DMS79 treated with DMSO at 0.1 percent for 48 hours (cell line): Measurements from ENCODE around the gene TNRC18.

Source experiments
- DNase-seq: peaks from one replicate; lab custom pipeline; 2025; lab: John Stamatoyannopoulos, UW

Gene TNRC18

DNA sequence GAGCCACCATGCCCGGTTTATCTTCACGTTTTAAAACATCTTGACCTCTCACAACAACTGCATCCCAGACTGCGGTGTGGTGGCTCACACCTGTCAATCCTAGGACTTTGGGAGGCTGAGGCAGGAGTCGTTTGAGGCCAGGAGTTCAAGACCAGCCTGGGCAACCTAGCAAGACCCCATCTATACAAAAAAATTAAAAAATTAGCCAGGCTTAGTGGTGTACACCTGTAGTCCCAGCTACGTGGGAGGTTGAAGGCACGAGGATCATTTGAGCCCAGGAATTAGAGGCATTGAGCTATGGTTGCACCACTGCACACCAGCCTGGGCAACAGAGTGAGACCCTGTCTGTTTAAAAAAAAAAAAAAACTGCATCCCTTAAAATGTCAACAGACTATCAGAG is 20.2 kb downstream of the TNRC18 start:
- DNase-seq: no peak

DNA sequence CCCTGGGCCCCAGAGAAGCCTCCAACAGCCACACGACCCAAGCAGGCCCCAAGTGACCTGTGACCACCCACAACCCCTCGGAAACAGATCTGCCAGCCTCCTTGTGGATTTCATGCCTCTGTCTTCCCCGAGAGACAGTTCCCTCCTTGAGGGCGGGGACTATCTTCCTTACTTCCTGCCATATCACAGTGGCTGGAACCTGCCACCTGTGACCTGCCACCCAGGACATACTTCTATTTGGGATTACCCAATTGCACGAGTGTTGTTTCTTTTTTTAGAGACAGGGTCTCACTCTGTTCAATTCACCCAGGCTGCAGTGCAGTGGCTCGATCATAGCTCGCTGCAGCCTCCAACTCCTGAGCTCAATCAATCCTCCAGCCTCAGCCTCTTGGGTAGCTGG is 25.9 kb downstream of the TNRC18 start:
- DNase-seq: no peak

DNA sequence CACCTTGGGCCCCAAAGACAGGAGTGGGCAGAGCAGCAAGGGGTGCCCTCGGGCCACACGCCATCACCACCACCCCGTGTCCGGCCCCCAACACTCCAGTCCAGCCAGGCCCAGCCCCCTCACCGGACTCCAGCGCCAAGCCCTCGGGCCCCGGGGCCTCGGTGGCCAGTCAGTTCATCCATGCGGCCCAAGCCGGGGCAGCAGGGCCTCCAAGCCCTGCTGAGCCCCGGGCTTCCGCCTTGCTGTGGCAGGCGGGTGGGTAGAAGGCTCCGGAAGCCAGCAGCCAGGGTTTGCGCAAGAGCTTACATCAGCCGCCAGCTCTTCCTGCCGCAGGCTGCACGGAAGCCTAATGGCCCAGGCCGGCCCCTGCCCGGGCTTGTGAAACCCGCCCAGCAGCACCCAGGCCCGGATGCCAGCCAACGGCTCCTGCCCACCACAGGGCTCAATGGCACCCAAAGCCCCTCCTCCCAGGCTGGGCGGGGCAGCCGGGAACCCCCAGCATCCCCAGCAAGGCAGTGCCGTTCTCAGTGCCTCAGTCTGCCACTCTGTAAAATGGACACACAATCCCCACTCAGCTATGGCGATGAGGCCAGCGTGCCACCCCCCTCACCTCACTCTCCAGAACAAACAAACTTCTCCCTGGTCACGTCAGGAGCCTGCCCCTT is 26.5 kb downstream of the TNRC18 start:
- no peak for DNase-seq

DNA sequence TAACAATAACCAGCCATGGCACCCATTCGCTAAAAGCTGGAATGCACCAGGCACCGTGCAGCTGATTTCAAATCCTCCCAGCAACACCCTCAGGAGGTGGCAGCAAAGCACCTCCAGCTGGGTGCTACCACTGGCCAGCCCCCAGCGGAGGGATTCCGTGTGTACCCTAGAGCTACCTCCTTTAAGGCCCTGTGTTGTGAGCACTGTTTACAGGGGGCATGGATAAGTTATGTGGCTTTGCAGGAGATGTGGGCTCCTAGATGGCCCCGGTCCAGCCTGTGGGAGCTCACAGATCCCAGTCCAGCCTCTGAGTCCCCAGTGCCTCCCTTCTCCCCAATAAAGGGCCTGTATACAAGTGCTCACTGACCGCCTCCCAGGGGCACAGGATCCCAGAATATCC is 27.1 kb downstream of the TNRC18 start:
- DNase-seq: no peak

DNA sequence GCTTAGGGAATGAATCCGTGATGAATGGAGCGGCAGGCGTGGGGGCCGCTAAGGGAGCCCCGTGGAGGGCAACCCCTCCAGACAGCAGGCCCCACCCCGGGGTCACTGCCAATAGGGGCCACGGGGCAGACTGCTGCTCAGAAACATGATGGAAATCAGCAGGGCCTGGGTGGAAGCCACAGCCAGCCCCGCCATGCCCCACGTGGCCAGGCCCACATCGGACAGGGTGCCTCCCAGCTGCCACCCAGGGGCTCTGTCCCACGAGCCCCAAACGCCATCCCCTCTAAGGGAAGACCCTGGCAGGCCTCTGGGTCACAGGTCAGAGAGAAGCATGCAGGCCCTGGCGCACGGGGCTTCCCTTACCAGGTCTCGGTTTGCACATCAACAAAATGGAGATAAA is 28.4 kb downstream of the TNRC18 start:
- no peak for DNase-seq

DNA sequence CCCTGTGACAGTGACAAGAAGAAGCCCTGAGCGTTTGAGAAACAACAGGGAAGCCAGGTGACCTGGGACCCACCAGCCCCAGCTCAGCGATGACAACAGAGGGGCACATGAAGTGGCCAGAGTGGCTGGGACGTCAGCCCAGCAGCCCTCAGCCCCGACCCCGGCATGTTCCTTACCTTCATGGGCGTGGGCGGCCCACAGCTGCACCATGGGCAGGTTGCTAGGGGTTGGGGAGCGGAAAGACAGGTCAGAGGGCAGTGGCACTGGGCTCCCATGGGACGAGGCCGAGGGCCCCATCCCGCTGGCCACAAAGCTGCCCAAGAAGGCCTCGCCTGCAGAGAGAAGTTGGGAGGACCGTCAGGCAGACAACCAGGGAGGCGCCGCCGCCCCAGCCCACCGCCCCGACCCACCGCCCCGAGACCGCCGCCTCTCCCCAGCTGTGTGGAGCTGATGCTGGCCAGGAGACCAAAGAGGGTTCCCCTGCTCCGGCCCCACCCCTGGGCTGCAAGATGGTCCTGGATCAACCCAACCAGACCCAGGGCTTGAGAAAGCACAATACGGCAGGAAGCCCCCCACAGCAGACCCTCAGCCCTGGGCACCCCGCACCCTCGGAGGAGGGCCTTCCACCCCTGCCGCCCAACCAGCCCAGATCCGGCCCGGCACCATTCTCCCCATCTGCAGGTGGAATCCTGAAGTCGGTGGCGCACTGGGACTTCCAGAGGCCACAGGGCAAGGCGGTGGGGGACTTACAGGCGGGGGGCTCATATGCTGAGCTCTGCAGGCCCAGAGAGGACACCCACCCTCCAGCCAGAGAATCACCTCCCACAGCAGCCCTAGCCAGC is 29.1 kb downstream of the TNRC18 start:
- no peak for DNase-seq

DNA sequence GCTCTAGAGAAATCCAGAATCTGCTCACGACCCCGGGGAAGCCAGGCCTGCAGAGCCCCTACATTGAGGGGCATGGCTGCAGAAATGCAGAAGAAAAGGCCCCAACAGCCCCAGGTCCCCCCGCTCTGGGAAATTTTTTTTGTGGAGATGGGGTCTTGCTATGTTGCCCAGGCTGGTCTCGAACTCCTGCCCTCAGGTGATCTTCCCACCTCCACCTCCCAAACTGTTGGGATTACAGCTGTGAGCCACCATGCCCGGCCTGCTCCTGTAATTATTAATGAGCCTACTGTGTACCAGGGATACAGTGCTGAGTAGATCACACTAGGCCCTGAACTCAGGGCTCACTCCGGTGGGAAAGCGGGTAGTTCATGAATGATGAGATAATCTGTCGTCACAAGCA is 29.9 kb downstream of the TNRC18 start:
- DNase-seq: no peak

DNA sequence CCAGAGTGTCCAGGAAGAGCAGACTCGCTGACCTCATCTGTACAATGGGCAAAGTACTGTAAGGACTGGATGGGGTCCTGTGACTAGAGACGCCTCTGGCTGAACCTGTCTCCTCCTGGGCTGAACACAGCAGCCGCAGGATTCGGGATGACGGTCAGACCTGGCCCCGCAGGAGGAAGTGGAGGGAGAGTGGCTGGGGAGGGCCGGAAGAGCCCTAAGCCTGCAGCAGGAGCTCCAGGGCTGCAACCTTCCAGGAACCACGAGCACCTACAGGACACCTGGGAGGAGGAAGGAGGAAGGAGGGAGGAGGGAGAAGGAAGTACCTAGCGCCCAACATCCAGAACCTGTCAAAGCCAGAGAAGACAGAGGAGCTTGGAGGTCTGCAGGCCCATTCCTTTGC is 30.3 kb downstream of the TNRC18 start:
- no peak for DNase-seq

DNA sequence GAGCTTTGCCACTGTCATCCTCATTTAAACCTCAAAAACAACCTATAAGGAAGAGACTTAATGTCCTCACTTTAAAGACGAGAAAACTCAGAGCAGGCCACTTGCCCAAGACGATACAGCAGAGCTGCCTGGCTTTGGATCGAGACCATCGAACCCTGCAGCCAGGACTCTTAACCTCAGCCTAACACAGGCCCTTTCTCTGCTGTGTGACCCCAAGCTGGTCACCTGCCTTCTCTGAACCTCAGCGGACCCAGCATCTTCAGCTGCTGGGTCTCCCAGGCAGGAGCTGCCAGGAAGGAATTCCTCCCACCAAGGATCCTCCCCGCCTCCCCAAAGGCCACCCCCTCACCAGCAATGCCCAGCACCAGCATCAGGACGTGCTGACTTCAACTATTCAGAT is 32.7 kb downstream of the TNRC18 start:
- no peak for DNase-seq

DNA sequence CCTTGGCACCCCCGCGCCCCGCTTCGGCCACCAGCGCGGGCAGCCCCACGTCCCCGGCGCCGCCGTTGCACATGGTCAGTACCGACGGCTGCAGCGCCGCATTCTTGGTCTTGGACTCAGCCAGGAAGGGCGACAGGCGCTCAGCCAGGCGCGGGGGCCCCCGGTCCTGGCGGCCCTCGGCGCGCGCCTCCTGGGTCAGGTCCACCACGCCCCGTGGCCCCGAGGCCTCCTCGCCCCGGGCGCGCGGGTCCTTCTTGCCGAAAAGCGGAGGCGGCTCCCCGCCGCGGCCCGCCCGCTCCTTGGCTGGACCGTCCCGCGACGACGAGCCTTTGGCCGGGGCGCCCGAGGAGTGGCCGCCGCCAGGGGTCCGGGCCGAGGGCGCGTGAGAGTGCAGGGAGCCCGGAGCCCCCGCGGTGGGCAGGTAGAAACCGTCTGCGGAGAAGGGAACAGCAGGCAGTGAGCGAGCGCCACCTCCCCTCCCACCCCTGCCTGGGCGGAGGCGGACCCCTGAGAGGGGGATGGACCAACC is 34.7 kb downstream of the TNRC18 start:
- DNase-seq: no peak

DNA sequence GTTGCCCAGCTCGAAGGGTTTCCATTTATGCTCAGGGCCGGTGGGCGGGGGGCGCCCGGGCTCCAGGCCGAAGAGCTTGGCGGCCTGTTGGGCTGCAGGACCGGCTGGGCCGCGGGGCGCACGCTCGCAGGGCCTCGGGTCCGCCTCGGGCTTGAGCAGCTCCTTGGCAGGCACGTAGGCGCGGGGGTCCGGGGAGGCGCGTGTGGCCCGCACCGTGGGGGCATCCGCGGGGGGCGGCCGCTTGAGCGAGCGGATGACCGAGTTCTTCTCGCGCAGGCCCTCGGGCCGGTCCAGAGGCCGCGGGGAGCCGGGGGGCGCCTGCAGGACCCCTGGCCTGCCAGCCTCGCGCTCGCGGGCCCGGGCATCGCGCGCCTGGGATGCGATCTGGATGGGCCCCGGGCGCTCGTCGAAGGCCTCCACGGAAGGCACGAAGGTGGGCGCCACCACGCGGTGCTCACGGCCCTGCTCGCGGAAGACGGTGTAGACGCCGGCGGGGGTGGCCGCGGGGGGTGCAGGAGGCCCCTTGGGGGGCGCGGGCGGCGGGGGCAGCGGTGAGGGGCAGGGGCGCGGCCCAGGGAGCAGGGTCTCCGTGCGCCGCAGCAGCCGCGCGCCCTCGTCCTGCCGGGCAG is 35.2 kb downstream of the TNRC18 start:
- no peak for DNase-seq

DNA sequence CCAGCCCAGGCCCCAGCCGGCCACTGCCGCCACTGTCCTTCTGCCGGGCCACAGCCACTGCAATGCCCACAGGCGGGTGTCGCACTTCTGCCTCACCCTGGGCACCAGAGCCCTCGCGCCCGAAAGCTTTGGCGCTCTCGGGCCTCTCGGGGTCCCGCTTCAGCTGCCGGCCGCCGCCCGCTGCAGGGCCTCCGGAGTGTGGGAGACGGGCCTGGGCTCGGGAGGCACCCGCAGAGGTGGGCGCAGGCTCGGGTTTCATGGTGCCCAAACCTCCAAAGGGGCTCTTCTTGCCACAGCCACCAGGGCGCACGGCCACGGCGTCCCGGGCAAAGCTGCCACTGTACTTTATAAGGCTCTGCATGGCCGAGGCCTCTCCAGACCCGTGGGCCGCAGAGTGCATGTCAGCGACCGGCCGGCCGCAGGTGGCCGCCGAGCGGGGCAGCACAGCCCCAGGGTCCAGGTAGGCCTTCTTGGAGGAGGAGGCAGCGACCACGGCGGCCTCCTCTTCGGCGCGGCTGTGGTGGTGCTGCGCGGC is 35.9 kb downstream of the TNRC18 start:
- no peak for DNase-seq

DNA sequence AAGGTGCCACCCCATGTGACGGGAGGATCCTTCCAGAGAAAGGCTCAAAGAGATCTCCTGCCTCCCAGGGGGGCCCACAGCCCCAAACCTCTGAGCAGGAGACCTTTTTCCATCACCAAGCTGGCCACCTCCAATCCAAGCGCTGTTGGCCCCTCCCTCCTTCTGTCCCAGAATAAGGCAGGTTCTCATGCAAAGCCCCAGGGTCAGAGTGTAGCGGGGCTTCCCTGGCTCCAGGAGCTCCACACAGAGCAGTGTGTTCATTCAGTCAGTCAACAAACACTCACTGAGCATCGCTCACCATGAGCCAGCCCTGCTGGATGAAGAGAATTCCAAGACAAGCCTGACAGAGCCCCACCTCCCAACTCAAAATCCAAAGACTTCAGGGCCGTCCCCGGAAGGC is 39.0 kb downstream of the TNRC18 start:
- DNase-seq: no peak

DNA sequence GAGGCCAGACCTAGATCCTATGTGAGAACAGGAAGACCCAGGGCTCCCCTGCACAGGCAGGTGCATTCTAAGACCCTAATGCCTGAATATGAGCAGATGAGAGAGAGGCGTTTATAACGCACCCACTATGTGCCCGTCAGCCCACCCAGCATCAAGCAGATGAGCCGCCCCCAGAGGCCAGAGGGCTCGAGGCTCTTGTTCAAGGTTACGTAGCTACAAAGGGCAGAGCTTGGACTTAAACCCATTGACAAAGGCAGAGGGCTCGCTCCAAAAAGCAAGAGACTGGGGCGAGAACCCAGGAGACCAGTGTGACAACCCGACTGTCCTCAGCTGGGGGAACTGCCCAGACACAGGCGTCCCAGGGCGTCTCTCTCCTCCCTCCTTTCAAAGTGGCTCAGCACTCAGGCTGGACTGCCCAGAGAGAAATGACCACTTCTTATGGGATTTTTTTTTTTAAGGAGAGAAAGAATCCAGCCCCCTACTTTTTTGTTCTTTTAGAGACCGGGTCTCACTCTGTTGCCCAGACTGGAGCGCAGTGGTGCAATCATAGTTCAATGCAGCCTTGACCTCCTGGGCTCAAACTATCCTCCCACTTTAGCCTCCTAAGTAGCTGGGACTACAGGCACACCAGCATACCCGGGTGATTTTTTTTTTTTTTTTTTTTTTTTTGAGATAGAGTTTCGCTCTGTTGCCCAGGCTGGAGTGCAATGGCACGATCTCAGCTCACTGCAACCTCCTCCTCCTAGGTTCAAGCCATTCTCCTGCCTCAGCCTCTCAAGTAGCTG is 40.1 kb downstream of the TNRC18 start:
- no peak for DNase-seq

DNA sequence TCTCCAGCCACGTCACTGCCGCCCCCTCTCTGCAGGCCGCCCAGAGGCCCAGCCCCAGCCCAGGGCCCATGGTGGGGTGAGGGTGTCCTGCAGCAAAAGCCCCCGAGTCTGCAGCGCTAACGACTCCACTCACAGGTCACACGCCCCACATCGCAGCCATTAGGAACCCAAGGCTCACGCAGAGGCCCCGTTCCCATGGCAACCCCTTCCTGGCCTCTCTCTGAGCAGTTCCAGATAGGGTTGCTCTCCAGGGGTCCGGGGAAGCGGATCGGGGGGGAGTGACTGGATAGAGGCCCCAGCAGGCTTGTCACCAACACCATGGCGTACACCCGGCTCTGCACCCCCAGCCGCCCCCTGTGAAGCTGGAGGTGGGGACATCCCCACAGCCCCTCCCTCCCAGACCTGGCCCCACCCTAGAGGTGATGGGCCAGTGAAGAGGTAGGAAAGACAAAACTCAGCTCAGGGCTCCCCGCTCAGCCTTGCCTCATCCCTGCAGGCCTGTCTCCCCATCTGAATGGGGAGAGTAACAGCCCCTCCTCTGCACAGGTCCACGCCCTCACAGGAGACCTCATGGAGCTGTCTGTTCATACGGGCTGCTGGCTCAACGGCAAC is 41.2 kb downstream of the TNRC18 start:
- no peak for DNase-seq

DNA sequence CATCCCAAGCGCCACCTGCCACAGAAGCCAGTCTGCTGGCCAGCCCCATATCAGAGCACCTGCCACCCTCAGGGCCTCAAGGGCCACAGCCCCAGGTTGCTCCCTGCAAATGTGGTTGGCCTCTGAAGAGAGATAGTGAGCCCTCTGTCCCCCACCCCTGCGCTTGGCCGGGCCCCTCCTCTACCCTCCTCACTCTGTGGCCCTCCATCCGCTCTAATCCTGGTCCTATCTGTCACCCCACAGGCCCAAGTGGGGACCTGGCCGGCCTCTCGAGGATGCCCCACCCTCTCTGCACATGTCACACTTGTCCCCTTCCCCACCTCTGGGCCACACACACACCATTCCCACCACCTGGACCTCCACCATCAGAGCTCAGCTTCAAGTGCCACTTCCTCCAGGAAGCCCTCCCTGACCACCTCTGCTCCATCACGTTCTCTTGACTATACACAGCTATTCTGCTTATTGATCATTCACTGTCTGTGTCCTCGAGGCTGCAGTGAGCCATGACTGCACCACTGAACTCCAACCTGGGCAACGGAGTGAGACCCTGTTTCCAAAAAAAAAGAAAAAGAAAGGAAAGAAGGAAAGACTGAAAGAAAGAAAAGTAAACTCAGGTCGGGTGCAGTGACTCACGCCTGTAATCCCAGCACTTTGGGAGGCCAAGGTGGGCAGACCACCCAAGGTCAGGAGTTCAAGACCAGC is 42.4 kb downstream of the TNRC18 start:
- no peak for DNase-seq

DNA sequence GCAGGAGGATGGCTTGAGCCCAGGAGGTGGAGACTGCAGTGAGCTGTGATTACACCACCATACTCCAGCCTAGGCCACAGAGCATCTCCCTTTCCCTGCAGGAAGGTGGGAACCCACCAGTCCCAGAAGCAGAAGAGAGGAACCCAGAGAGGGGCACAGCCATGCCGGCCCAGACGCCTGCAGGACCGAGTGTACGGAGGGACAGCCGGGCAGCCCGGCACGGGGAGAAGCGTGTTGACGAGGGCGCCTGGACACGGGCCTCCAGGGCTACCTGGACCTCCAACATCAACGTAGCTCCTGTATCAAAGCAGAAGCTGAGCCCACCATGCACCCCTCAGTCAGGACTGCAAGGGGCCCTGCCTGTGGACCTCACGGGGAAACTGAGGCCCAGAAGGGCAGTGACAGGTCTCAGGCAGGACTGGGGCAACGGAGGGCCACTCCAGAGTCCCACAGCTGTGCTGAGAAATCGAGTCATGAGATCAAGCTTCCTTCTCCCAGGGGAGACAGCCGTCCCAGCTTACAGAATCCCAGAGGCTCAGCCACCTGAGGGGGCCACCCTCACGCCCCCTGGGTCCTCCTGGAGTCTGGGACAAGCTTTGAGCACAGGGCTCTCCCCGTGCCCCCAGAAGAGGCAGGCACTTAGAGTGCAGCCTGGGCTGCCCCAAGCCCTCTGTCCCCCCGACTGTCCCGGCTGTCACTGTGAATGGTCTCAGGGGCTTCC is 43.1 kb downstream of the TNRC18 start:
- no peak for DNase-seq

DNA sequence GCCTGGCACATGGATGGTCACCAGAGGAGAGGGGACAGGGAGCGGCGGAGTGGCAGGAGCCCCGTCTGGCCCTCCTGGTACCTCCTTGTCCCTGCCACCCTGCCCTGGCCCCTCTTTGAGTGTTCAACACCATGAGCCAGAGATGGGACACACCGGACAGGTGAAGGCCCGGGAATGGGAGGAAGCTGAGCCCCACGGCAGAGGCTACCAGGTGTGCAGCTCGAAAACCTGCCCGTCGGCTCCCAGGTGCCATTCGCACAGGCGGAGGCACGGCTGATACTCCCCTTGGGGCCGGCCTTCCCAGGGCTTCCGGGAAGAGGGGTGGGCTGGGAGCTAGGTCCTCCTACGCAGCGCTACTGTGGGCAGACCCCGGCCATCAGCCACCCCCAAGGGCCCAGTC is 44.1 kb downstream of the TNRC18 start:
- DNase-seq: no peak

DNA sequence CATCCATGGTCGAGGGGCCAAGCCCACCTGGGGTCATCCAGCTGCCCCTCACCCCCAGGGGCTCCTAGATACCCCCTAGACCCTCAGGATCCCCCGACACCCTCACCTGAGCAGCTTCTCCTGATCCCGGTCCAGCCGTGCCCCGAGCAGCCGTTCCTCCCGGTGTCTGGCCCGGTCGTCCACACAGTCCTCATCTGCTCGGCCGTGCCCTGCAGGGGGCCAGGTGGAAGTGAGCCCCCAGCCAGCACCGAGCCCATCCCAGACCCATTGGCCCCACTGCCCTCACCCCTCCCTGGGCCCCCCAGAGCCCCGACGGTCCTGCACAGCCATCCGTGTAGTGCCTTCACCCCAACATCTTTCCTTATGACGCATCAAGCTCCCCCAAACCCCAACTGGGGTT is 45.8 kb downstream of the TNRC18 start:
- no peak for DNase-seq

DNA sequence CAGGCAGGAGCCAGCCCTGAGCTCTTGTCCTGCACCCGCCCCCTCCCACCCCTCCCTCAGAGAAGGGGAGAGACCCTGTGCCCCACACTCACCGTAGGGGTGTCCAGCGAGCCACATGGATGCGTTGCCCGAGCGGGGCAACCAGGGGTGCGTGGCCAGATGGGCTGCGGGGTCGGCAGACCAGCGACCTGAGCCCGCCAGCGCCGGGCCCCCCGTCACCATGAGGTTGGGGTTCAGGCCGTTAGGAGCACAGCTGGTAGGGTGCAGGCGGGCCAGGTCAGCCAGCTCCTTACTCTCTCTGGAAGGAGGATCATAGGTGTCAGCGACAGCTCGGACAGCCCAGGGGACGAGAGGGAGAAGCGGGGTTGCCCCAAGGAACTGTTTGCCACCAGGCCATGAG is 46.4 kb downstream of the TNRC18 start:
- no peak for DNase-seq
